ENCODE results near the gene IL17RD. TPM values are rescaled to one million over a fixed set of nuclear protein-coding genes. Genes with fewer than 3 reads are reported as not detected.

IL17RD gene
- total and polyA plus RNA-seq, 2 experiments from 2014 or later = 0.34 to 1.2 TPM

DNA sequence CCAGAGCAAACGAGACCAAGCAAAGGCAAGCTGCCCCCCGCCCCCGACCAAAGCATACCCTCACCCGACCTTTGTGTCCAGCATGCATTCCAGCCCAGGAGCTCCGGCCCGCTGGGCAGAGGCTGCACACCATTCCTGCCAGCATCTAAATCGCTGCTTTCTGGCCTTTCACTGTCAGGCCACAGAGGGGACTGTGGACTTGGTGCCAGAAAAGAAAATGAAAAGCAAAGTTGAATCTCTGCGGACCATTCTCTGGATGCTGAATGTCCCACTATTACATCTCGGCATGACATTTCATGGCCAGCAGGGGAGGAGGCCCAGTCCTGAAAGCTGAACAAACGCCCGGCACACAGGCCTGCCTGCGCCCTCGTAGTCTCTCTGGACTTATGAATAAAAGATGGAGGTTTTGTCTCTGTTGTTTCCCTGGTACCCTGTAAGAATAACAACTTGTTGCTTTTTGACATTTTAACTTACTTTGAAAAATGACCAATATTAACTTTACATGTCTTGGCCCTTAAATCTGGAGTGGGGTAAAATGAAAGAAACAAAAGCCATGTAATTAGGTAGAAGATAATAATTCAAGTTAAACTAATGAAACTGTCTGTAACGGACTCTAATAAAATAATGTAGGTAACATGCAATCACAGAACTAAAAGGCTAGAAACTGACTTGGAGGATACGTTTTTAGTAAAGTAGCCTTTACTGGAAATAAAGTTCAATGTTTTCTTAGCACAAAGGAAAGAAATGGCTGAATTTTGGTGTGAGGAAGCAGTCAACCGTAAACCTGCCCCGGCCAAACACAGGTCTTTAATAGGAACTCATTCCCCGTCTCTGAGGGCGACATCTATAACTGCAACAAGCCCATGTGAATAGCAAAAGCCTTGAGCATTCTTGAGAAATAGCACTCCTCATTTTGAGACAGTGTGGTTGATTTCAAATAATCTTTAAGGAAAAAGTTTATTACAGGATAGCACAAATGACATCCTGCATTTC, 12.7 kb downstream of the IL17RD start:
- TF ChIP-seq EZH2 (IDR thresholded peaks at IDR 0.05; ENCODE audit: insufficient read depth, poor library complexity, severe bottlenecking) (no peak), EZH2phosphoT487 (IDR thresholded peaks at IDR 0.05; ENCODE audit: insufficient read depth, low read depth) (no peak)
- Histone ChIP-seq H4K20me1 (ENCODE audit: insufficient read depth) (no peaks in the 10 kb centered on the region), H3K9me2 (ENCODE audit: insufficient read depth) (no peaks in the 10 kb centered on the region), H2AFZ (no peak overlapping the region), H3K9me3 (ENCODE audit: low read depth) (no peaks in the 10 kb centered on the region), H3K27ac (no peak overlapping the region), H3K27me3 (replicated peaks; ENCODE audit: insufficient read depth) (0 out of 2 replicates have a peak, but pooled peaks cover 4% of the 10 kb centered on the region), H3K4me3 (no peak overlapping the region), H3K4me1 (ENCODE audit: insufficient read depth) (peaks cover 4% of the 10 kb centered on the region; the same call in 1 of the 2 replicates), H3K4me2 (ENCODE audit: unreplicated experiment) (no peak overlapping the region), H3K36me3 (ENCODE audit: low read depth) (no peaks in the 10 kb centered on the region), H3K9ac (no peak overlapping the region), H3F3A (ENCODE audit: insufficient read depth) (no peaks in the 10 kb centered on the region), H3K79me2 (ENCODE audit: insufficient read depth) (no peaks in the 10 kb centered on the region)
- in situ Hi-C loops (cut with MboI) = no loop called here
- no peak for DNase-seq
- 88 to 93% methylated on average over 18 to 19 of the region's 19 CpGs for WGBS, 2 experiments (ENCODE audit: low coverage in 1 of 2, low lambda C conversion rate in 2 of 2, missing lambda C conversion rate in 2 of 2)

DNA sequence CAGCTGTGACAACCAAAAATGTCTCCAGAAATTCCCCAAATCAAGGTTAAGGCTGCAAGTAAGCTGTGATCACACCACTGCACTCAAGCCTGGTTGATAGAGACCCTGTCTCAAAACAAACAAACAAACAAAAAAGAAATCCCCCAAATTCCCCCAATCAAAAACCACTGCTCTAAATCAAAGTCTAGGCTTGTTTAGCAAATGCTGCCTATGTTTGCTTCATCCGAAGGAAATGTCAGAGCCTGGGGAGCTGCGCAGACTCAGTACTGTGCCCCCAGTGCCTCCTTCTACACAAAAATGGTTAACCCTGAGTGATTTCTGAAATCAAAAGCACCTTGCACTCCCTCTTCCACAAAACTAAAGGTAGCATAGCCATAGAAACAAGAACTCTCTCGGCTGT, 13.4 kb downstream of the IL17RD start:
- H3K79me2 ChIP-seq (ENCODE audit: insufficient read depth) = no peaks in the 10 kb centered on the region
- H3K27ac ChIP-seq = no peak overlapping the region
- 81 to 82% methylated on average over 3 of the region's 3 CpGs for WGBS, 2 experiments (ENCODE audit: low coverage in 1 of 2, low lambda C conversion rate in 2 of 2, missing lambda C conversion rate in 2 of 2)
- H2AFZ ChIP-seq = no peak overlapping the region
- H4K20me1 ChIP-seq (ENCODE audit: insufficient read depth) = no peaks in the 10 kb centered on the region
- no peak overlapping the region for H3K4me3 ChIP-seq
- no peaks in the 10 kb centered on the region for H3K36me3 ChIP-seq (ENCODE audit: low read depth)
- TF ChIP-seq EZH2 (IDR thresholded peaks at IDR 0.05; ENCODE audit: insufficient read depth, poor library complexity, severe bottlenecking) (no peak), EZH2phosphoT487 (IDR thresholded peaks at IDR 0.05; ENCODE audit: insufficient read depth, low read depth) (no peak)
- H3K9me3 ChIP-seq (ENCODE audit: low read depth) = no peaks in the 10 kb centered on the region
- 0 out of 2 replicates have a peak, but pooled peaks cover 4% of the 10 kb centered on the region for H3K27me3 ChIP-seq (replicated peaks; ENCODE audit: insufficient read depth)
- no peaks in the 10 kb centered on the region for H3K9me2 ChIP-seq (ENCODE audit: insufficient read depth)
- no peak for DNase-seq
- in situ Hi-C loops (cut with MboI) = no loop called here
- no peak overlapping the region for H3K9ac ChIP-seq
- H3K4me1 ChIP-seq (ENCODE audit: insufficient read depth) = peaks cover 4% of the 10 kb centered on the region; the same call in 1 of the 2 replicates
- H3K4me2 ChIP-seq (ENCODE audit: unreplicated experiment) = no peak overlapping the region
- H3F3A ChIP-seq (ENCODE audit: insufficient read depth) = no peaks in the 10 kb centered on the region

DNA sequence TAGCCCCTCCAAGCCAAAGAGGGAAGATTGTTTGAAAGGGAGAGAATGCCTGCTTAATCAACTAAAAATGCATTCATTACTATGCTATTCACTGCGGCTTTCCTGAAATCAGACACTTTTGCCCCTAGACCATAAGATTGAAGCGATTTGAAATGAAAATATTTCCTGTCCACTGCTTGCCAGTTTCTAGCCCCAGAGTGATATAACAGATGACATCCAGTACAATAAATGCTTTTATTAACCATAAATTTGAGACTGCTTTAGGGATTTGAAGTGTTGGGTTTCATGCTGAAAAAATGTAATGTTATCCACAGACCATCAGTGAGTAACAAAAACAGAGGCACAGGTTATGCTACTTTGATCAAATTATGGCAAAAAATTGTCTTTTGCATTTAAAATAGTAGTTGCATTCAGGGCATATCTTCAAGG, 14.1 kb downstream of the IL17RD start:
- 69 to 75% methylated on average over 2 of the region's 2 CpGs for WGBS, 2 experiments (ENCODE audit: low coverage in 1 of 2, low lambda C conversion rate in 2 of 2, missing lambda C conversion rate in 2 of 2)
- no peak overlapping the region for H3K9ac ChIP-seq
- H3K27ac ChIP-seq = no peak overlapping the region
- no peaks in the 10 kb centered on the region for H3K9me2 ChIP-seq (ENCODE audit: insufficient read depth)
- no peaks in the 10 kb centered on the region for H3K79me2 ChIP-seq (ENCODE audit: insufficient read depth)
- no peak for TF ChIP-seq EZH2phosphoT487 (IDR thresholded peaks at IDR 0.05; ENCODE audit: insufficient read depth, low read depth)
- TF ChIP-seq EZH2 (IDR thresholded peaks at IDR 0.05; ENCODE audit: insufficient read depth, poor library complexity, severe bottlenecking) = no peak
- H2AFZ ChIP-seq = no peak overlapping the region
- H4K20me1 ChIP-seq (ENCODE audit: insufficient read depth) = no peaks in the 10 kb centered on the region
- in situ Hi-C loops (cut with MboI) = no loop called here
- H3K9me3 ChIP-seq (ENCODE audit: low read depth) = no peaks in the 10 kb centered on the region
- H3K27me3 ChIP-seq (replicated peaks; ENCODE audit: insufficient read depth) = 0 out of 2 replicates have a peak, but pooled peaks cover 4% of the 10 kb centered on the region
- H3K36me3 ChIP-seq (ENCODE audit: low read depth) = no peaks in the 10 kb centered on the region
- H3F3A ChIP-seq (ENCODE audit: insufficient read depth) = no peaks in the 10 kb centered on the region
- no peak overlapping the region for H3K4me3 ChIP-seq
- no peak for DNase-seq
- H3K4me1 ChIP-seq (ENCODE audit: insufficient read depth) = peaks cover 4% of the 10 kb centered on the region; the same call in 1 of the 2 replicates
- H3K4me2 ChIP-seq (ENCODE audit: unreplicated experiment) = no peak overlapping the region

DNA sequence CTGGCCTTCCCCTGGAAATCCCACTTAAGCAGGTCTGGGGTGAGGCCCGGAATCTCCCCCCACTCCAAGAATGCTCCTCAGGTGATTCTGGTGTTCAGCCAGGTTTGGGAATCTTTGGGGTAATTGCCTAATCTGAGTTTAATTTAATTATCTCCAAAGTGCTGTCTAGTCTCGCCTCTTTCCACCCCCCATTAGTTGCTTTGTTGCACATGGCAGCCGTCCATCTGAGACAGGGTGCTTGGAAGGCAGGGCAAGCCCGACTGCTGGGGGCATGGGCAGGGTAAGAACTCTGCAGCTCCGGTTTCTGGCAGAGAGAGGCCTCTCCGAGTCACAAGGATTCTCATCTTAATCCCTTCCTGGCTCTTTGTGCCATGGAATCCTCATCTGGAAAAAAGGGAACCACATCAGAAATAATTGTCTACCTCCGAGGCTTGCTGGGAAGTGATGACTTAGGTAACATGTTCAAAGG, 15.0 kb downstream of the IL17RD start:
- no peak overlapping the region for H3K9ac ChIP-seq
- 0 out of 2 replicates have a peak, but pooled peaks cover 4% of the 10 kb centered on the region for H3K27me3 ChIP-seq (replicated peaks; ENCODE audit: insufficient read depth)
- H3K27ac ChIP-seq = no peak overlapping the region
- H3K4me2 ChIP-seq (ENCODE audit: unreplicated experiment) = no peak overlapping the region
- H3K4me1 ChIP-seq (ENCODE audit: insufficient read depth) = peaks cover 4% of the 10 kb centered on the region; the same call in 1 of the 2 replicates
- DNase-seq = no peak
- no peaks in the 10 kb centered on the region for H4K20me1 ChIP-seq (ENCODE audit: insufficient read depth)
- TF ChIP-seq EZH2phosphoT487 (IDR thresholded peaks at IDR 0.05; ENCODE audit: insufficient read depth, low read depth) (no peak), EZH2 (IDR thresholded peaks at IDR 0.05; ENCODE audit: insufficient read depth, poor library complexity, severe bottlenecking) (no peak)
- 52 to 59% methylated on average over 7 of the region's 7 CpGs for WGBS, 2 experiments (ENCODE audit: low coverage in 1 of 2, low lambda C conversion rate in 2 of 2, missing lambda C conversion rate in 2 of 2)
- in situ Hi-C loops (cut with MboI) = no loop called here
- H3F3A ChIP-seq (ENCODE audit: insufficient read depth) = no peaks in the 10 kb centered on the region
- no peaks in the 10 kb centered on the region for H3K79me2 ChIP-seq (ENCODE audit: insufficient read depth)
- H3K9me3 ChIP-seq (ENCODE audit: low read depth) = no peaks in the 10 kb centered on the region
- H3K36me3 ChIP-seq (ENCODE audit: low read depth) = no peaks in the 10 kb centered on the region
- no peak overlapping the region for H3K4me3 ChIP-seq
- H2AFZ ChIP-seq = no peak overlapping the region
- H3K9me2 ChIP-seq (ENCODE audit: insufficient read depth) = no peaks in the 10 kb centered on the region

All from GM23248 (cell line).